PFSK-1 (cell line): ENCODE measurements around the gene PAFAH2.

ENCODE experiments used
- FOXP2 ChIP-seq: optimal IDR thresholded peaks from 2 replicates; pipeline ENCODE3; 2011; ENCODE audit warnings: borderline replicate concordance, control low read depth, inconsistent platforms; ENCODE audit not compliant: insufficient read depth; ENCODE audit errors: extremely low read length, extremely low read depth
- POLR2AphosphoS5 ChIP-seq: IDR thresholded peaks from 2 replicates; pipeline ENCODE4 v1.6.1; 2012; ENCODE audit warnings: low read depth, mild to moderate bottlenecking, control low read depth, low read length, moderate library complexity
- REST ChIP-seq, 2 experiments: IDR thresholded peaks; 2 replicates each; pipeline versions ENCODE4 v1.6.1 to v1.8.0; 2011 to 2012; ENCODE audit warnings: low read depth in 2 of 2, low read length in 2 of 2, control low read depth in 1 of 2, inconsistent platforms in 1 of 2, mild to moderate bottlenecking in 1 of 2, moderate library complexity in 1 of 2; ENCODE audit not compliant: insufficient read depth in 1 of 2
- SIN3A ChIP-seq: IDR thresholded peaks from 2 replicates; pipeline ENCODE4 v1.6.1; 2012; ENCODE audit warnings: mild to moderate bottlenecking, low read length, moderate library complexity, borderline replicate concordance; ENCODE audit not compliant: insufficient read depth
- TAF1 ChIP-seq: IDR thresholded peaks from 2 replicates; pipeline ENCODE4 v1.6.1; 2012; ENCODE audit warnings: low read length, control low read depth, borderline replicate concordance; ENCODE audit not compliant: insufficient read depth

- no peak for TF ChIP-seq SIN3A
- TF ChIP-seq POLR2AphosphoS5 = no peak
- TF ChIP-seq REST (IDR thresholded peaks at IDR 0.05; ENCODE audit: insufficient read depth in 1 of 2, low read depth in 2 of 2, low read length in 2 of 2) = no peak
- no peak for TF ChIP-seq TAF1
- no peak for TF ChIP-seq FOXP2
Observed at GRCh38 chr1:26025060-26025459, 27.2 kb upstream of the PAFAH2 start.
